Epithelial cell of proximal tubule (primary cell): ENCODE data around the gene ORC6. TPM values are rescaled to one million over a fixed set of nuclear protein-coding genes. Genes with fewer than 3 reads are reported as not detected.

ENCODE experiments used
- DNase-seq: peaks from one replicate; pipeline ENCODE4 v3.0.0-alpha.2; 2011; ENCODE audit warnings: low read depth
- H3K4me3 ChIP-seq: 2 replicates; pipeline ENCODE4 v1.5.1; 2011; ENCODE audit warnings: low read depth, mild to moderate bottlenecking, low read length
- total RNA-seq: library from RNA; depleted of rRNA; stranded (reverse); fragments of >200 nt; gene quantifications from 2 replicates; pipeline ENCODE4 v1.2.3, GENCODE V29; 2015
- TF ChIP-seq, protein P1 (sequence below): conservative IDR thresholded peaks from 2 replicates; pipeline ENCODE4 v1.5.1; 2012; ENCODE audit warnings: low read depth, mild to moderate bottlenecking, low read length

Gene ORC6
- total RNA-seq, 1 donor from 2014 or later, result 34.1 TPM

- no peak overlapping the region for H3K4me3 ChIP-seq
- DNase-seq, result no peak
- TF ChIP-seq, protein P1, sequence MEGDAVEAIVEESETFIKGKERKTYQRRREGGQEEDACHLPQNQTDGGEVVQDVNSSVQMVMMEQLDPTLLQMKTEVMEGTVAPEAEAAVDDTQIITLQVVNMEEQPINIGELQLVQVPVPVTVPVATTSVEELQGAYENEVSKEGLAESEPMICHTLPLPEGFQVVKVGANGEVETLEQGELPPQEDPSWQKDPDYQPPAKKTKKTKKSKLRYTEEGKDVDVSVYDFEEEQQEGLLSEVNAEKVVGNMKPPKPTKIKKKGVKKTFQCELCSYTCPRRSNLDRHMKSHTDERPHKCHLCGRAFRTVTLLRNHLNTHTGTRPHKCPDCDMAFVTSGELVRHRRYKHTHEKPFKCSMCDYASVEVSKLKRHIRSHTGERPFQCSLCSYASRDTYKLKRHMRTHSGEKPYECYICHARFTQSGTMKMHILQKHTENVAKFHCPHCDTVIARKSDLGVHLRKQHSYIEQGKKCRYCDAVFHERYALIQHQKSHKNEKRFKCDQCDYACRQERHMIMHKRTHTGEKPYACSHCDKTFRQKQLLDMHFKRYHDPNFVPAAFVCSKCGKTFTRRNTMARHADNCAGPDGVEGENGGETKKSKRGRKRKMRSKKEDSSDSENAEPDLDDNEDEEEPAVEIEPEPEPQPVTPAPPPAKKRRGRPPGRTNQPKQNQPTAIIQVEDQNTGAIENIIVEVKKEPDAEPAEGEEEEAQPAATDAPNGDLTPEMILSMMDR, result no peak
Measured at GRCh38 chr16:46700048-46700447, 10.6 kb downstream of the ORC6 start.

DNA sequence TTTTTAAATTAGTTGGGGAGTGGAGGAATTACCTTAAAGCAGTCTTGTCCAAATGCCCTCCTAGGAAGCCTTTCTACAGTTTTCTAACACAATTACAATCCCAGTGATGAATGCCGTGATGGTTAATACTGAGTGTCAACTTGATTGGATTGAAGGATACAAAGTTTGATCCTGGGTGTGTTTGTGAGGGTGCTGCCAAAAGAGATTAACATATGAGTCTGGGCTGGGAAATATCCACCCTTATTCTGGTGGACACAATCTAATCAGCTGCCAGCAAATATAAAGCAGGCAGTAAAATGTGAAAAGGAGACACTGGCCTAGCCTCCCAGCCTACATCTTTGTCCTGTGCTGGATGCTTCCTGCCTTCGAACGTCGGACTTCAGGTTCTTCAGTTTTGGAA, 12.2 kb downstream of the ORC6 start:
- no peak overlapping the region for H3K4me3 ChIP-seq
- TF ChIP-seq, protein P1, result no peak
- no peak for DNase-seq

DNA sequence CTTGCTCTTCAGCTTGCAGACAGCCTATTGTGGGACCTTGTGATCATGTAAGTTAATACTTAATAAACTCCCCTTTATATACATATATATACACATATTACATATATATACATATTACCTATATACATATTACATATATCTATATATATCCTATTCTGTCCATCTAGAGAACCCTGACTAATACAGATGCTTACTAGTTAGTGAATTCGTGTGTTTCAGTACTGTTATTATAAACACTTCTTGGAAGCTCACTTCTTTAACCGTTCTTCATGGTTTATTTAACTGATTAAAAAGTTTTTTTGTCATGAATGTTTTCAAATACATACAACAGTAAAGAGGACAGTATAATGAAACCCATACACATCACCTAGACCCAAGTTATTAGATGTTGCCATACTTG, 12.6 kb downstream of the ORC6 start:
- TF ChIP-seq, protein P1, result no peak
- H3K4me3 ChIP-seq, result no peak overlapping the region
- DNase-seq, result no peak

DNA sequence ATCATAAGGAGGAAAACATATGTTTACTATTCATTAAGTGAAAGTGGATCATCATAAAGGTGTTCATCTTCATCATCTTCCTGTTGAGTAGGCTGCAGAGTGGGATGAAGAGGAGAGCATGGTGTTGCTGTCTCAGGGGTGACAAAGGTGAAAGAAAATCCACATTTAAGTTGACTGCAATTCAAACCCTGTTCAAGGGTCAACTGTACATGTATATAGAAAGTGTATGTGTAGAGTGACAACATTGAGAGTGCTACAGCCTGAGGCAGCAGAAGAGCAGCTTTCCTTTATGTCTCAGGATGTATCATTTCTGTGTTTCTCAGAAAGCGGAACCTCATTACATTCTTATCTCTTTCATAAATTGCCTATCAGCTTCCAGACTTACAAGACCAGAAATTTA, 17.2 kb downstream of the ORC6 start:
- DNase-seq, result no peak
- H3K4me3 ChIP-seq, result no peak overlapping the region
- TF ChIP-seq, protein P1, result no peak

DNA sequence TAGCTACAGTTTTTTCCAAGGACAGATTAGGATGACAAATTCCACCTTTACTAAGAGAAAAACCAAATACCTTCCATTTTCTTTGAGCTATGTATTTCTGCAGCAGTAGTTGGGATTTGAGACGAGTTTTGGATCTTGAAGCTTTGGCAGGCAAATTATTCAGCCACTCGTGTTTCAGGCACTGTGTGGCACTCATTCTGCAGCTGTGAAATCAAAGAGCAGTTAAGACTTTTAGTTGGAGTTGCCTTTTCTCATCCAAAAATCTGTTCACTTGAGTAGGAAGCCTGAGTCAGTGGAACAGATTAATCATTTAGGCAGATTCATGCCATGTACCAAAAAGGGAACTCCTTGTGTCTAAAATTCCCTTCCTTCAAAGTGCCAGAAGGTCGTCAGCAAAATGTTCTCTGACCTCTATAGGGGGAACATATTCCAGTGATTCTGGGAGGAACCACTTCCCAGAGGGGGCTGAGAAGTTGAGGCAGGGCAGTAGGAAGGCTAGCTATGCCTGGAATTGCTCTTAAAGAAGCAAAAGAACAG, 20.1 kb downstream of the ORC6 start:
- no peak for DNase-seq
- TF ChIP-seq, protein P1, result no peak
- H3K4me3 ChIP-seq, result no peak overlapping the region

DNA sequence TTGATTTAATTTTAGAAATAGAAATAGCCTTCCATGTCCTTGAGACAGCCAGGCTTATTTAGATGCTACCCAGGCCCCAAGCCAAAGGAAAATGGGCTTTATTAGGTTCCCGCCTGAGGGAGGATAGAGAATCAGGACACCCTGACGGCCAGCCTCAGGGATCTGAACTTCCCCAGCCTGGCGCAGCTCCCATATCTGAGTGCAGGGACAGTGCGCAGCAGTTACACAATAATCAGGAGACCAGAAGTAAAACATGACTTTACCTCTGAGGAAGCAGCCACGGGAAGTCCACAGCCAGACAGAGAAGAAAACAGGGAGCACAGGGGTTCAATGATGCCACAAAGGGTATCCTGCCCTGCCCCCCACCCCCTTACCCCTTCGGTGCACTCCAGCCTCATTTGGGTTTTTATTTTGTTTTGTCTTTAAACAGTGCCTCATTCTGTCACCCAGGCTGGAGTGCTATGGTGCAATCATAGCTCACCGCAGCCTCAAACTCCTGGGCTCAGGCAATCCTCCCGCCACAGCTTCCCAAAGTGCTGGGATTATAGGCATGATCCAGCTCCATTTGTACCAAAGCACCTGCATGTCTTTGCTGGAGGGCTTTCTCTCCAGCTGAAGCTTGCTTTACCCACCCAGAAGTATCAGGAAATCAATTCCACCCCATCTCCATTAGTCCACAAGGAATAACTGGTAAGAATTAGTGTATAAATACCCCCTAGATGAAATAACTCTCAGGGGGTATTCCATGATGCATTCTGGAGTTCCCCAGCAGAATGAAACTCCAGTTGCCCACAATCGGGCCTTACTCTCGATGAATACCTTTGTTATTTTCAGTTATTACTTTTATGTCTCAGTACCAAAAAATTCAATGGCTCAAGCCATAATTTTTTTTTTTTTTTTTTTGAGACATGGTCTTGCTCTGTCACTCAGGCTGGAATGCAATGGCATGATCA, 21.9 kb downstream of the ORC6 start:
- no peak overlapping the region for H3K4me3 ChIP-seq
- TF ChIP-seq, protein P1, result no peak
- no peak for DNase-seq
